Fibroblast of gingiva (primary cell): ENCODE results near the gene MFF.

ENCODE experiments used
- DNase-seq: peaks from one replicate; pipeline ENCODE4 v3.0.0-alpha.2; 2011; ENCODE audit warnings: low read depth

MFF gene

GRCh38 chr2:227406177-227407031, 81.4 kb downstream of the MFF start:
- DNase-seq, result peak; percentile 97
